HG03442 (cell line): ENCODE results near the gene XRCC5.
A peak's percentile ranks its signal among the peaks of the same experiment; 100 is the strongest.

ENCODE experiments used
- ATAC-seq: cut with Tn5 transposase; IDR thresholded peaks from one replicate; pipeline ENCODE4 v1.9.1; 2021; ENCODE audit warnings: mild to moderate bottlenecking, moderate library complexity; ENCODE audit not compliant: unreplicated experiment

The XRCC5 gene

GRCh38 chr2:216222650-216223352 is 113.7 kb downstream of the XRCC5 start:
- peak; percentile 62 for ATAC-seq

GRCh38 chr2:216224388-216224787 is 115.2 kb downstream of the XRCC5 start:
- ATAC-seq: no peak

GRCh38 chr2:216229277-216229914 is 120.2 kb downstream of the XRCC5 start:
- ATAC-seq: no peak

GRCh38 chr2:216231867-216232266 is 122.7 kb downstream of the XRCC5 start:
- no peak for ATAC-seq

- no peak for ATAC-seq
Observed at GRCh38 chr2:216232721-216233120, 123.6 kb downstream of the XRCC5 start.

GRCh38 chr2:216233281-216233995 is 124.3 kb downstream of the XRCC5 start:
- ATAC-seq: no peak

GRCh38 chr2:216234106-216234505 is 125.0 kb downstream of the XRCC5 start:
- no peak for ATAC-seq

GRCh38 chr2:216235462-216235861 is 126.3 kb downstream of the XRCC5 start:
- ATAC-seq: no peak

- no peak for ATAC-seq
Observed at GRCh38 chr2:216235896-216236295, 126.7 kb downstream of the XRCC5 start.

- no peak for ATAC-seq
Observed at GRCh38 chr2:216236486-216236885, 127.3 kb downstream of the XRCC5 start.

- ATAC-seq: no peak
Observed at GRCh38 chr2:216242365-216242764, 133.2 kb downstream of the XRCC5 start.

- ATAC-seq: no peak
Observed at GRCh38 chr2:216243026-216243425, 133.9 kb downstream of the XRCC5 start.

- ATAC-seq: no peak
Observed at GRCh38 chr2:216245391-216245975, 136.3 kb downstream of the XRCC5 start.

- ATAC-seq: no peak
Observed at GRCh38 chr2:216246766-216247165, 137.6 kb downstream of the XRCC5 start.
